Activated CD4-positive, alpha-beta T cell treated with anti-CD3 and anti-CD28 coated beads, Interleukin-10, Interleukin-2, amounts not matched to agents 100 ng/mL and 50 ng/mL, durations not matched to agents 16 hours and 8 hours (primary cell): ENCODE data around the gene ENTPD3.

Source experiments
- DNase-seq: peaks from one replicate; pipeline ENCODE4 v3.0.0-alpha.2; 2020

ENTPD3 gene, protein sequence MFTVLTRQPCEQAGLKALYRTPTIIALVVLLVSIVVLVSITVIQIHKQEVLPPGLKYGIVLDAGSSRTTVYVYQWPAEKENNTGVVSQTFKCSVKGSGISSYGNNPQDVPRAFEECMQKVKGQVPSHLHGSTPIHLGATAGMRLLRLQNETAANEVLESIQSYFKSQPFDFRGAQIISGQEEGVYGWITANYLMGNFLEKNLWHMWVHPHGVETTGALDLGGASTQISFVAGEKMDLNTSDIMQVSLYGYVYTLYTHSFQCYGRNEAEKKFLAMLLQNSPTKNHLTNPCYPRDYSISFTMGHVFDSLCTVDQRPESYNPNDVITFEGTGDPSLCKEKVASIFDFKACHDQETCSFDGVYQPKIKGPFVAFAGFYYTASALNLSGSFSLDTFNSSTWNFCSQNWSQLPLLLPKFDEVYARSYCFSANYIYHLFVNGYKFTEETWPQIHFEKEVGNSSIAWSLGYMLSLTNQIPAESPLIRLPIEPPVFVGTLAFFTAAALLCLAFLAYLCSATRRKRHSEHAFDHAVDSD

DNA sequence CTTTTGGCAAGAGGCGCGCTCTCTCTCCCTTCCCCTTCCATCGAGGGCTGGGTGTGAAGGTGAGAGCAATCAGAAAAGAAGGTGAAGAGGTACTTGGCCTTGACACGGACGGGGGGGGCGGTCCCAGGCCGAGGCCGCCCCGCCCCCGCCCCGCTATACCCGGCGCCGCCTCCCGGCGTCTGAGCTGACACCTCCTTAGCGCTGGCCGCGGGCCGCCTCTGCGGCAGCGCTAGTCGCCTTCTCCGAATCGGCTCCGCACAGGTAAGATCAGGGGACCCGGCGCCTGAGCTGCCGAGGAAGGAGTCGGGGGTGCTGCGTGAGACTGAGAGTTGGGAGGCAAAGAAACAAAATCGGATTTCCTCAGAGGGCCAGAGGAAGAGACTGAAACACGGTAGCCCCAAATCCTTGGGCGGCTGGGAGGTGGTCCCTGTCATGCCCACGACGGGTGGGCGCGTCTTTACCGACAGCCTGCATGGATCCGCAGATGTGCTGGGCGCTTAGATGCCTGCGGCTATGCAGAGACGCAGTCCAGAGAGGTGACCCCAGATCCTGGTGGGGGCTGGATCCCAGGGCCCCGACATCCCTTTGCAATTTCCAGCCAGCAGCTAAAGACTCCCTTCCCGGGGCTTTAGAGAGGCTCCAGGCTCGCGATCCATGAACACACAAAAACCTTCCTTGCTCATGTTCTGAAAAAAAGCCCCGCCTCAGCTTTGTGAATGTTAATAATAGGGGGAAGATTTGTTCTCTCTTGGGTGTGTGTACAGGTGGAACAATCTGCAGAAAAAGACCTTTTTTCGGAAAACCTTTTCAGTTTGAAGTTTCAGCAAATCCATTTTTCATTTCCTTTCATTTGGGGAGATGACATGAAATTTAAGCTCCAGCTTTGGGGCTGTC is at the start of gene ENTPD3:
ENTPD3 (plus strand) TSS at position 184 of the 894 bp plus-strand sequence. CDS start 874 bp downstream, outside the sequence.
- peak; percentile 26 for DNase-seq

DNA sequence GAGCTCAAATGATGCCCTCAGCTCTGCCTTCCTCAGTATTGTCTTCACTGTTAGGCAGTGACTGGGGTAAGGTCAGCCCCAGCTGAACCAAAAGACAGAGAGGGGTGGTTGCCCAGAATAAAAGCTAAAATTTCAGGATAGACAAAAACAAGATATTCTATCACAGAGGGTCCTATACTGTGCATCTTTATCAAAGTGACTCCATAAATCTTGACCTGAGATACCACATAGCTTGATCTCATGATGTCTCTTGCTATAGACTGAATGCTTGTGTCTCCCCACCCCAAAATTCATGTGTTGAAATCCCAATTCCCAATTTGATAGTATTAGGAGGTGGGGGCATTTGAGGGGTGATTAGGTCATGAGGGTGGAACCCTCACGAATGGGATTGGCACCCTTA is 47.1 kb upstream of the ENTPD3 start:
- DNase-seq: no peak

DNA sequence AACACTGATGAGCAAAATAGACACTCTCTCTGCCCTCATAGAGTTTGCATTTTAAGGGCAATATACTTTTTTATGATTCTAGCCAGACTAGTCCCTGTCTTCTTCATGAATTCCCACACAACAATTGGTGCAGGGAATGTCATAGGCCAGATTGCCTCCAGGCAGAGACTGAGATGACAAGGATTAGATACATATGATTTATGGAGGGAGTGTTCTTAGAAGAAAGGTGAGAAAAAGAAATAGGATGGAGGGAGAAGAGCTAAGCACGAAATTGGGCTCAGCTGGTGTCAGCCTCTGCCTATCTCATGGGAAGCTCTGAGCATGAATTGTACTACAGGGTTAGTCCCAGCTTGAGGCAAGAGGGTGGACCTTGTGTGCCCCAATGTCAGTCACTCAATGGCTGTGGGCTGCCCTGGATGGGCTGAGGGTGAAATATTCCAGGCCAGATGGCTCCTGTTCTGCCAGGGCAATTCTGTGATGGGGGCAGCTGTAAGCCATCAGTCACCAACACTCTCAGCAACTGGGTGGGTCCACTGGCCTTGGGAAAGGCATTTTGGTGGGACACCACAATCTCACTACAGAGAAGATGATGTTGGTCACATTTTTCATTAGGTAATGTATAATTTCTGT is 46.3 kb upstream of the ENTPD3 start:
- DNase-seq: no peak

DNA sequence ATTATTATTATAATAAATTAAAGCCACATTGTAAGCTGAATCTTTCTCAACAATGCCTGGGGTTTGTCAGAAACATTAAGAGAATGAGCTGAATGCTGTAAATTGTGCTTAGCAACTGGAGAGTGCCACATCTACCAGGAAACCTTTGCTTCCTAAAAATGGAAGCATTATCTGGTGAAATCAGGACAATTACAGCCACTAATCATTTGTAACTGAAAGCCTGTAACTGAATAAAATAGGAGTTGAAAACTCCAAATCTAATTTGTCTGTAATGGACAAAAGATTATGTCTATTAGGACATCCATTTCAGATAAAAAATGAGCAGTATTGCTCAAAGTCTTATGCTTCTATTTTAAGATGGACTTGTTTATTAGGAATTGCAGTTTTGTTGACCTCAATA is 45.3 kb upstream of the ENTPD3 start:
- DNase-seq: no peak

DNA sequence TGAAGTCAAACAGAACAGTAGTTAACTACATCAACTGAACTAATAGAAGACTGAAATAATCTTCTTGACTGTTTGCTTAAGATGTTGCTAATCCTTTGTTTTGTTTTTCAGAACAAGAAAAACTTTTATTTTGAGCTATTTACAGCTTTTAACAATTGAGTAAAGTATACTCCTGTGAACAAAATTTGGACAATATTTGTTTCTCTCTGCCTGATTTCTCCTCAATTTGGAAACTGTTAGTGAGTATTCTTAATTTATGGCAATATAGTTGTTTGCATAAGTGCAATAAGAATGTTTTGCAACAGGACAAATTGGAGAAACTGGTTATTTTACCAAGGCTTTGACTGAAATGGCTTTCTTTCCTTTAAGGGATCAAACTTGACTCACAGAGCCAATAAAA is 36.5 kb upstream of the ENTPD3 start:
- no peak for DNase-seq

DNA sequence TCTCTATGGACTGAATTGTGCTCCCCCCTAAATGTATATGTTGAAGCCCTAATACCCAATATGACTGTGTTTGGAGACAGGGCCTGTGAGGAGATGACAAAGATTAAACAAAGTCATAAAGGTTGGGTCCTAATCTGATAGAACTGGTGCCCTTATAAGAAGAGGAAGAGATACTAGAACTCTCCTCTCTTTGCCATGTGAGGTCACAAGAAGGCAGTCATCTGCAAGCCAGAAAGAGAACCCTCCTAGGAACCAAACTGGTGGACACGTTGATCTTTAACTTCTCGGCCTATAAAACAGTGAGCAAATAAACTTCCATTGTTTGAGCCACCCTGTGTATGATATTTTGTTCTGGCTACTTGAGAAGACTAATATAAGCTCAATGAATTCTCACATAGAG is 31.6 kb upstream of the ENTPD3 start:
- no peak for DNase-seq

DNA sequence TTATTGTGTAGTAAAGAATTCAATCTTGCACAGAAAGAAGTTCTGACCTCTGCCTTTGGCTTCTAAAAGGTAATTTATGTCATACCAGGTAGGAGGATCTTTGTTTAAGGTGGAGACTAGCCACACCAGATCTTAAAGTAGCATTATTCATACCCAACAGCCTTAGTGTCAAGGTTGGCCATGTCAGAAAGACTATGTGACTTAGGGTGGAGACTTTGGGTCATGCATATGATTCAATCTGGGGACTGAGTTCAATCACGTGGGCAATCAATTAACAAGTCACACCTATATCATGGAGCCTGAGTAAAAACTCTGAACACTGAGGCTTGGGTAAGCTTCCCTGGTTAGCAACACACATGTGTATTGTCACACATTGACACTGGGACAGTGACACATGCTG is 28.5 kb upstream of the ENTPD3 start:
- no peak for DNase-seq

DNA sequence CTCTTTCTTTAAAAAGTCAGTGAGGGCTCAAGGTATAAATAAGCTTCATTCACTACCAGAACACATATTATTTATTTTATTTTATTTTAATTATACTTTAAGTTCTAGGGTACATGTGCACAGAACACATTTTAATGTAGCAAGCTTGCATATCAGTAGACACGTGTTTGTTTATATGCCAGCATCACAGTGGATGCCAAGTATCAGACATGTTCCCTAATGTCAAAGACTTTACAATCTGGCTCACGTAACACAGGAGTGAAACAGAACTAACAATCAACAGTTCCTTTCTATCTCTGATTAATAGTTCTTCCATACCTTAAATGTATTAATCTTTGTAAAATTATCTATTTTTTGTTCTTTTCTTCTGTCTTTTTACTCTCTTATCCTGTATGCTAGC is 23.3 kb upstream of the ENTPD3 start:
- no peak for DNase-seq

DNA sequence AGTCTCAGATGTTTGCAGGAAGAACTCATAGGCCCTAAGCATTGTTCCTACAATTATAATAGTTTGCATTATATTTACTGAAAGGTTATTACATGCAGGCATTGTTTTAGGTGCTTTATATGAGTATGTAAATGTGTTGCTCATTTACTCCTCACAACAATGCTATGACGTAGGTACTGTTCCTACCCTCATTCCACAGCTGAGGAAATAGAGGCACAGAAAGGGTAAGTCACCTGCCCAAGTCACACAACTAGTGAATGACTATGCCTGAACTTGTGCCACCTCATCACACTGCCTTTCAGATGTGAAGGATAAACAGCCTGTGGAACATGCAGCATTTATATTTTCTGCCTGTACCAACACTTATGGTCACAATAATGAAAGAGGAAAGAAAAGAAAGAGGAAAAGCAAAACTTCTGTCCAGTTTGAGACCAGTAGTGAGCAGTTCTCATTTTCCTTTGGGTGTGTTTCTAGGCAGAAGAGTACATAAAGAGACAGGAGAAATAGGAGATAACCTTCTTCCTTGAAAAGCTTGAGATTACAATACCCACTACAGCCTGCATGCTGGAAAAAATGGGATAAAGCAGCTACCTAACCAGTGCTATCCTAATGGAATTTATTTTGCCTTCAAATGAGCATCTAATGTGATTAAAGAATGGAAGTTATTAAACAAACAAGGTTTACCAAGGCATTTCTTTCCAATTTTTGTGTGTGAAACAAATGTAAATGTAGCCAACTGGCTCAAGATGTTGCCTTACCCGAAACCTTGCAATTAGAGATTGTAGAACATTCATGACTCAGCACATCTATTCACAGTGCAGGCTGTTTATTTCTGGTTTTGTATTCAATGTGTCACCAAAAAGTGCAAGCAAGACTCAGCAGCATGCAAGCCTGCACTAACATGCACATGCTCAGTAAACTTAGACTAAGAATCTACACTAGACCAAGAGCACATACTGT is 20.5 kb upstream of the ENTPD3 start:
- no peak for DNase-seq

DNA sequence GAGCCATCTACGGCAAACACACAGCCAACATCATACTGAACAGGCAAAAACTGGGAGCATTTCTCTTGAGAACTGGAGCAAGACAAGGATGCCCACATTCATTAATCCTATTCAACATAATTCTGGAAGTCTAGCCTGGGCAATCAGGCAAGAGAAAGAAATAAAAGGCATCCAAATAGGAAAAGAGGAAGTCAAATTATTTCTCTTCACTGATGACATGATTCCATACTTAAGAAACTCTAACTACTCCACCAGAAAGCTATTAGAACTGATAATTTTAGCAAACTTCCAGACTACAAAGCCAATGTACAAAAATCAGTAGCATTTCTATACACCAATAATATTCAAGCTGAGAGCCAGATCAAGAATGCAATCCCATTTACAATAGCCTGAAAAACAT is 17.3 kb upstream of the ENTPD3 start:
- DNase-seq: no peak

DNA sequence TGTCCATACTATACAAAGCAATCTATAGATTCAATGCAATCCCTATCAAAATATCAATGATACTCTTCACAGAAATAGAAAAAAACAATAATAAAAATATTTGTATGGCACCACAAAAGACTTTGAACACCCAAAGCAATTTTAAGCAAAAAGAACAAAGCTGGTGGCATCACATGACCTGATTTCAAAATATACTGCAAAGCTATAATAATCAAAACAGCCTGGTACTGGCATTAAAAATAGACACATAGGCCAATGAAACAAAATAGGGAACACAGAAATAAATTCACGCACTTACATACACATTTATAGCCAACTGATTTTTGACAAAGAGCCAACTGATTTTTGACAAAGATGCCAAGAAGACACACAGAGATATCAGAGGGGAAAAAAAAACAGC is 9.2 kb upstream of the ENTPD3 start:
- DNase-seq: no peak

DNA sequence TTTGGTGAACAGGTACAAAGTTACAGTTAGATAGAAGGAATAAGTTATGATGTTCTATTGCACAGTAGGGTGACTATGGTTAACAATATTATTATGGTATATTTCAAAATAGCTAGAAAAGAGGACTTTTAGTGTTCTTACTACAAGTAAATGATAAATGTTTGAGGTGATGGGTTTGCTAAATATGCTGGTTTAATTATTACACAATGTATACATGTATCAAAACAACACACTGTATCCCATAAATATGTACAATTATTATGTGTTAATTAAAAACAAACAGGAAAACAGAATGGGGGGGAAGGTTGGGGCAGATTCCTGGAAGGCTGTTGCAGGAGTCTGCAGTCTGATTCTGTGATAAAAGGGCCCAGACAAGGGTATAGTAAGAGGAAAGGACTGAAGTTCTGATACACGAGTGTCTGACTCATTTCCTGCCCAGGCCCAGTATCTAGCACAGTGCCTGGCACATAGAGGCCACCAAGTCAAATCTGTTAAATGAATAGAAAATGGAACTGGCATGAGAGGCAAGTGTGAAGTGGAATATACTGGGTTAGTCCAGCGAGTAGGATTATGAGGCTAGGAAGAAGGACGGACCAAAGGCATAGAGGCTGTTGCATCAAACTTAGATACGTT is 7.2 kb upstream of the ENTPD3 start:
- peak; percentile 56 for DNase-seq

DNA sequence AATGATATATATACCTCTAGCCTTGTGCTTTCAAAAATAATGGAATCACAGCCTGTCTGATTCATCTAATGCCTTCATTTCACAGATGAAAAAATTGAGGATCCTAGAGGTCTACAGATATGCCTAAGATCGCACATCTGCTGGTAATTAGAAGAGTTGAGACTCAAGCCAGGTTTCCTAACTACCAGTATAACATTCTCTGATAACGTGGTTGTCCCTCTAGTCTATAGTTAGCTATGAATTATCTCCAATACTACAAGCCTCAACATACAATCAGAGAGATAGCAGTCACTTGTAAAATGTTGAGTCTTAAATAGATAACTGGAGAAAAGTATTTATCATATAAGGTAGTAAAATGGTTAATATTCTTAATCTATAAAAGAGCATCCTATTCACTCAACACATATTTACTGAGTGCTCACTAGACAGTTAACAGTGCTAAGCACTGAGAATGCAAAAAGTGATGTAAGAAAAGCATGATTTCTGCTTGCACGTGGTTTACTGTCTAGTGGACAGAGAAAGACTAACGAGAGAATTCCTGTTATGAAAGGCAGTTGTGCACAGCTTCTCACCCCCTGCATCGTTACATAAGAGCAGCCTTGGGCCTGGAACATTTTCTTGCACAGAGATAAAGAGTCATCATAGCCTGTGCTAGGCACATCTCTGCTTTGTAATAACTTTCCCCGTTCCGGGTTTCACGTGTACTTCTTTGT is 4.9 kb upstream of the ENTPD3 start:
- no peak for DNase-seq

DNA sequence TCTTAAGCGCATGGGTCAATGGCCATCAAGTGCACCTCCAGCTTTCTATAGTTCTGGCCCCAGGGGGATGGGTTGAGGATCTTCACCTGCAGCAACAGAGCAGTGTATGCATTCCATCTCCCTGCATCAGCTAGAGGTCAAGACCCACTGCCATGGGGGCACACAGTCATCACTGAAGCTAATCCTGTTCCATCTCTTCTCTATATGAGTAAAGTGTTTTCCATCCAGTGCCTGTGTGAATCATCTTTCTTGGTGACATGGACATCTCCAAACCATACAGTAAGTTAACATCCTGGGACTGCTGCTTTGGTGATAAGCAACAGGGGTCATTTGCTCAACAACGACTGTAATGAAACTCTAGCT is 4.4 kb upstream of the ENTPD3 start:
- DNase-seq: no peak

DNA sequence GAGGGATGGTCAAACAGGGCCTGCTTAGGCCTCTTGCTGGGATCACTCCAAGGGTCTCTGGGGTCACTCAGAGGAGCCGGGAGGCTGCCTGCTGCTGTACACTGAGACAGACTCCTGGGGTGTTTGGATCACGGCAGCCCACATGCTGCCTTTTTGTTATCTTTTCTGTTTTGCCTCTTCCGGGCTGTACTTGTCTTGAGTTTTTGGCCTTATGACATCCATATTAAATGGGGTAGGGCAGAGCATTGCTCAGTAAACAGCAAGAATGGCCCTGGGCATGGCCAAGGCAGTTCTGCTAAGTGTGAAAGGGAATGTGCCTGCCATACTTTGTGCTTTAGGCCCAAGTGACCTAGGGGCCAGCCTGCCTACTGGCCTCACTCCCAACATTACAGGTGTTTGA is 771 bp upstream of the ENTPD3 start:
- no peak for DNase-seq

DNA sequence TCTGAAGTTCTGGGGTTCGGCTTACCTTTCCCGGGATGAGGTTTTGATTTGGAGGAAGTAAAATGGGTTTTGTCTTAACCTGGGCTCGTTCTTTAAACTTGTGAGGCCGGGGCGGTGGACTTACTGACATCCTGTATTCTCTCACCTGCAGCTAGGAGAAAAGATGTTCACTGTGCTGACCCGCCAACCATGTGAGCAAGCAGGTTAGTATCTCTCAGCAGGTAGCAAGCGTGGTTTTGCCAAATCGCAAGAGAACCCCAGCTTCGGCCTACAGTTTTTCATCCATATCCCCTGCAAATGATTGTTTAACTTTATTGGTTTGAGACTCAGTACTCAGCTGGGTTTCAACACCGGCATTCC is 891 bp downstream of the ENTPD3 start:
- no peak for DNase-seq

DNA sequence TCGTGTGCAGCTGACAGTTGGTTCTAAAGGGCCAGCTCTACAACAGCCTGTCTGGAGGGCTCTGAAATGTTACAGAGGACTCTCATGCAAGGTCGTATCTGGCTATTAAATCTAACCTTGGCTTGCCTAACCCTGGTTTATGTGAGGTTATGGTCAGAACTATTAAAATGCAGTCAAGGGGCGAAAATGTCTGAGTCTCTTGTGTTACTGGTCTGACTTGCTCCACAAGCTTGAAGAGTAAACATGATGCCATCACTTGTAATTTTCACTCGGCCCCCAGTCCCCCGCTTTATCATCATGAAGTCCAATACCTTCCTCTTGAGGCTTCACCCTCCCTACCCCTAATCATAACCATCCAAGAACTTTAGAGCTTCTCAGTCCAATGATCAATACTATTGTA is 9.4 kb downstream of the ENTPD3 start:
- DNase-seq: no peak

DNA sequence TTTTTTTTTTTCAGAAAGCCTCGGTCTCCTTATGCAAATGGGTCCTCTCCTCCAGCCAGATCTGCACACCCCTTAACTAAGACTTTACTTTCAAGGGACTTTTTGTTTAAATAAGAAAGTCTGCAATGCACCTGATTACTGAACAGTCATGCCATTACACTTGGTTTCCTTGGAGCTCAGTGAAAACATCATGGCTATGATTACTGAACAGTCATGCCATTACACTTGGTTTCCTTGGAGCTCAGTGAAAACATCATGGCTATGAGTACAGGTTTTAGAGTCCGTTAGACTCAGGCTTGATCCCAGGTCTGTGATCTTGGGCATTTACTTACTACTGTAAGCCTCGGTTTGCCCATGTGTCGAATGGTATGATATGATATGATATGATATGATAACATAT is 10.1 kb downstream of the ENTPD3 start:
- DNase-seq: no peak

DNA sequence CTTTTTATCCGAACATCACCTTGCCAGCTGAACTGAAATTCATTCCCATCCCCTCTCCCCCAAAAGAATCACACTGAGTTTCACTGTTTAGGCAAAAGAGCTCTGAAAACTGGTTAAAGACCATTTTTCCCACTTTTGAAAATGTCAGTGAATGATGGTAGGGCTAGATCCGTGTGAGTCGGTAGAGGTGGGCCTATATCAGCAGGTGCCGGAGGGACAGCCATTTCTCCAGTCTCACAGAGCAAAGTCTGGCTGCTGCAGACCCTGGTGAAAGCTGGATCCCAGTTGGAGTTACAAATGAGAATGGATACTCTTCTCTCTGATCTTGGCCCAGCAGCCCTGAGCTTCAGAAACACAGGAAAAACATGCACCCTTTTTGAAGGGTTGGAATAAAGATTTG is 10.9 kb downstream of the ENTPD3 start:
- DNase-seq: no peak

DNA sequence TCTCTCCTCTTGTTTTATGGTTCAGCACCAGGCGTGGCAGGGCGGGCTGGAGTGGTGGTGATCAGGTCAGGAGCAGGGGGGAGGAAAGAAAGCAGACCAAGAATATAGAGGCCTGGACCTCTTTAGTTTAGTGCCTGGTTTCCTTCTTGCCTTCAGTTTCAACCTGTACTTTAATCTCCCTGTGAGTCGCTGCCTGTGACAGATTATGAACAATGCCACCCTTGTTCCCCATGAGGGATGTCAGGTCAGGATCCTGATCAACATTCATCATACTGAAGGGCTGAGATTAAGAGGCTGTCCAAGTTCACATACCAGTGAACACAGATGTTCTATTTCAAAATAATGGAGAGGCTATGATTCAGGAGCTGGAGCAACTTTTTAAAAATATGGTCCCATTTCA is 11.4 kb downstream of the ENTPD3 start:
- DNase-seq: no peak

DNA sequence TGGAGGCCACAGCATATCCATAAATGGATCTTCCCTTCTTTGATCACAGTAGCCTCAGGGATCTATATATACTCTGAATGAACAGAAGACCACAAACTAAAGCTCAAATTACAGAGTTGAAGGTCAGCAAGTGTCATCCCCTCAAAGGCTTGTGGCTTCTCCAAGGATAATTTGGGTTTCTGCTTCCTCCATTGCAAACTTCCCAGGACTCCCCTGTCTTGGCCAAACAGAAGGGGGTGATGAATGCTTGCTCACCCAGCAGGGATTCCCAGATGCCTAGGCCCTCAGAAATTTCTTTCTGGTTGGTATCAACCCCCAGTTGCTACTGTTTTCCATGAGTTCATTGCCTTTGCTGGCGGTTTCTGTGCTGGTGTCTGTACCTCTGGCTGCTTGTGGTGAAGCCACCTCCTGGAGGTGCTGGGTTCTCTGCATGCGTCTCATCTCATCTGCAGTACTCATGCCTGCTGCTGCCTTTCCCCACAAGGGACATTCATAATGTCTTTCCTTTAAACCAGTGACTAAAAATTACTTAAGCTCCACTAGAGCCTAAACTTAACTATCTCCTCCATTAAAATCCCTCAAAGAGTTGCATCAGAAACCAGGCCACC is 17.7 kb downstream of the ENTPD3 start:
- DNase-seq: no peak
